ENCODE data around the gene COPZ2. TPM values are rescaled to one million over a fixed set of nuclear protein-coding genes. Genes with fewer than 3 reads are reported as not detected.

The COPZ2 gene
- total RNA-seq, 1 donor = 121 TPM

DNA sequence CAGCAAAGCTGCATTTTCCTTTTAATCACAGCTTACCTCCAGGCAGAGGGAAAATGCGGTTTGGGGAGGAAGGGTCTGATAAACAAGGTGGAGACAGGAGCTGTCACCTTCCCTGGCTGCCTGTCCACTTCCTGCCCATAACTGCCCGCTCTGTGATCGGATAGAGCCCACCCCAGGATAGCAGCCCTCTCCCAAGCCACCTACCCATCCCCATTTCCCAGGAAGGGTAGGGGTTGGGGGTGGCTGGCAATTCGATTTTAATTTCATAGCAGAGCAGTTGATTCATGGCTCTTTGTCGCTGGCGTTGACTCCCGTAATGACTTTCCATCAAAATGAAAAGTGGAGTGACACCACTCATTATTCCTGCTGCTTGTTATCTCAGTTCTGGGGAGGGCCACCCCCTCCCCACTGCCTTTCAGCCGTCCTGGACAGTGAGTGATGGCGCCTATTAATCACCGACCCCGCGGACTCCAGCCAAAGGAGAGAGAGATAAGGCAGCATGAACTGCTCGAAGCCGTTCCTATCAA is 55.4 kb downstream of the COPZ2 start:
- H3K27me3 ChIP-seq (ENCODE audit: insufficient read depth, low read length) = no peaks in the 10 kb centered on the region
- H3K4me3 ChIP-seq (ENCODE audit: insufficient read depth, low read length) = no peak overlapping the region
- no peak for TF ChIP-seq CTCF (IDR thresholded peaks at IDR 0.05; ENCODE audit: extremely low read depth, low read depth, low read length)
- no peaks in the 10 kb centered on the region for H3K4me1 ChIP-seq (ENCODE audit: insufficient read depth, low read length)
- H3K4me2 ChIP-seq (ENCODE audit: insufficient read depth, low read length) = no peak overlapping the region
- DNase-seq (ENCODE audit: insufficient read length, low spot score, missing footprints) = no peak
- no peaks in the 10 kb centered on the region for H4K20me1 ChIP-seq (ENCODE audit: insufficient read depth, low read length)
- no peaks in the 10 kb centered on the region for H3K9me3 ChIP-seq (ENCODE audit: low read depth, low read length)
- no peak overlapping the region for H2AFZ ChIP-seq (ENCODE audit: low read length)
- peaks cover 44% of the 10 kb centered on the region for H3K36me3 ChIP-seq (ENCODE audit: insufficient read depth, low read length)
- no peaks in the 10 kb centered on the region for H3K79me2 ChIP-seq (ENCODE audit: insufficient read depth, low read length)
- H3K27ac ChIP-seq (ENCODE audit: low read depth, low read length) = no peak overlapping the region

DNA sequence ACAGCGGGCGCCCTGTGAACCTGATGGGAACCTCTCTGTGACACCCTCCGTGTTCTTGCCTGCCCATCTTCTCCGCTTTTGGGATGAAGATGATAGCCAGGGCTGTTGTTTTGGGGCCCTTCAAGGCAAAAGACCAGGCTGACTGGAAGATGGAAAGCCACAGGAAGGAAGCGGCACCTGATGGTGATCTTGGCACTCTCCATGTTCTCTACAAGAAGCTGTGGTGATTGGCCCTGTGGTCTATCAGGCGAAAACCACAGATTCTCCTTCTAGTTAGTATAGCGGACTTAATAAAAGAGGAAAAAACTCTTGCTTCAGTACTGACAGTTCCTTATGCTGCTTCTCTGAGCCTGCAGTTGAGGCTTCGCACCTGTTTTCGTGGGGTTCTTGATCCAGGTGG is 56.1 kb downstream of the COPZ2 start:
- TF ChIP-seq CTCF (IDR thresholded peaks at IDR 0.05; ENCODE audit: extremely low read depth, low read depth, low read length) = no peak
- no peak overlapping the region for H3K4me3 ChIP-seq (ENCODE audit: insufficient read depth, low read length)
- no peaks in the 10 kb centered on the region for H4K20me1 ChIP-seq (ENCODE audit: insufficient read depth, low read length)
- no peaks in the 10 kb centered on the region for H3K27me3 ChIP-seq (ENCODE audit: insufficient read depth, low read length)
- no peaks in the 10 kb centered on the region for H3K4me1 ChIP-seq (ENCODE audit: insufficient read depth, low read length)
- H3K9me3 ChIP-seq (ENCODE audit: low read depth, low read length) = no peaks in the 10 kb centered on the region
- H3K4me2 ChIP-seq (ENCODE audit: insufficient read depth, low read length) = no peak overlapping the region
- H3K79me2 ChIP-seq (ENCODE audit: insufficient read depth, low read length) = no peaks in the 10 kb centered on the region
- no peak overlapping the region for H3K27ac ChIP-seq (ENCODE audit: low read depth, low read length)
- DNase-seq (ENCODE audit: insufficient read length, low spot score, missing footprints) = peak; percentile 15
- no peak overlapping the region for H2AFZ ChIP-seq (ENCODE audit: low read length)
- peaks cover 49% of the 10 kb centered on the region for H3K36me3 ChIP-seq (ENCODE audit: insufficient read depth, low read length)

DNA sequence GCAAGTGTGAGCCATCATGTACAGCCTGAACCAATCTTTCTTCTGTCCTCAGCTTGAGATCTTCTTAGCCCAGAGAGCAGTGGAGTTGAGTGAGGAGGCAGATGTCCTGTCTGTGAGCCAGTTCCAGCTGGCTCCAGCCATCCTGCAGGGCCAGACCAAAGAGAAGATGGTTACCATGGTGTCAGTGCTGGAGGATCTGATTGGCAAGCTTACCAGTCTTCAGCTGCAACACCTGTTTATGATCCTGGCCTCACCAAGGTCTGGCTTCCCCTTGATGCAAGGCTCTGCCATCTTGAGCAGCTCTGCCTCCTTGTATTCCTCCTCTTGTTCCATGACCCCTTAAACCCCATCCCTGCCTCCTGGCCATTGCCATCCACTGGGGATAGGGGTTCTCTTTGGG is 57.1 kb downstream of the COPZ2 start:
- H2AFZ ChIP-seq (ENCODE audit: low read length) = no peak overlapping the region
- H3K79me2 ChIP-seq (ENCODE audit: insufficient read depth, low read length) = no peaks in the 10 kb centered on the region
- no peak overlapping the region for H3K27ac ChIP-seq (ENCODE audit: low read depth, low read length)
- no peak overlapping the region for H3K4me2 ChIP-seq (ENCODE audit: insufficient read depth, low read length)
- no peaks in the 10 kb centered on the region for H3K9me3 ChIP-seq (ENCODE audit: low read depth, low read length)
- TF ChIP-seq CTCF (IDR thresholded peaks at IDR 0.05; ENCODE audit: extremely low read depth, low read depth, low read length) = no peak
- H3K27me3 ChIP-seq (ENCODE audit: insufficient read depth, low read length) = no peaks in the 10 kb centered on the region
- H3K36me3 ChIP-seq (ENCODE audit: insufficient read depth, low read length) = peaks cover 58% of the 10 kb centered on the region
- no peaks in the 10 kb centered on the region for H3K4me1 ChIP-seq (ENCODE audit: insufficient read depth, low read length)
- DNase-seq (ENCODE audit: insufficient read length, low spot score, missing footprints) = peak; percentile 14
- H3K4me3 ChIP-seq (ENCODE audit: insufficient read depth, low read length) = no peak overlapping the region
- no peaks in the 10 kb centered on the region for H4K20me1 ChIP-seq (ENCODE audit: insufficient read depth, low read length)

DNA sequence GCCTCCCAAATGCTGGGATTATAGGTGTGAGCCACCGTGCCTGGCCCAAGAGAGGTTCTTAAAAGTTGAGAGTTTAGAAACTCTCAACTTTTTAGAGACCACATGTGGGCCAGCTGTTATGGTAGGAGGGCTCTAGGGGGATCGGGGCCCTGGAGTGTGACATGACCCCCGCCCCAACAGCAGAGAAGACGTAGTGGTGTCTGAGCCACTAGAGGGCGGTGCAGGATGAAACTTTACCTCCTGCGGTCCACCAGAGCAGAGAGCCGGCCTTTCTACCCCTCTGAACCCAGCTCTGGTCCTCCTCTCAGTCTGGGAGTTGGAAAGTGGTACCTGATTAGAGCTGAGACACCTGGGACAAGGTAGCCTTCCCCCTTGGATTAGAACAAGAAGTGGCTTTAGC is 59.3 kb downstream of the COPZ2 start:
- DNase-seq (ENCODE audit: insufficient read length, low spot score, missing footprints) = peak; percentile 96
- H2AFZ ChIP-seq (ENCODE audit: low read length) = no peak overlapping the region
- no peaks in the 10 kb centered on the region for H3K79me2 ChIP-seq (ENCODE audit: insufficient read depth, low read length)
- no peaks in the 10 kb centered on the region for H3K27me3 ChIP-seq (ENCODE audit: insufficient read depth, low read length)
- peaks cover 77% of the 10 kb centered on the region for H3K36me3 ChIP-seq (ENCODE audit: insufficient read depth, low read length)
- TF ChIP-seq CTCF (IDR thresholded peaks at IDR 0.05; ENCODE audit: extremely low read depth, low read depth, low read length) = peak; percentile 76
- no peak overlapping the region for H3K4me3 ChIP-seq (ENCODE audit: insufficient read depth, low read length)
- H3K4me2 ChIP-seq (ENCODE audit: insufficient read depth, low read length) = no peak overlapping the region
- H4K20me1 ChIP-seq (ENCODE audit: insufficient read depth, low read length) = no peaks in the 10 kb centered on the region
- no peaks in the 10 kb centered on the region for H3K4me1 ChIP-seq (ENCODE audit: insufficient read depth, low read length)
- no peaks in the 10 kb centered on the region for H3K9me3 ChIP-seq (ENCODE audit: low read depth, low read length)
- H3K27ac ChIP-seq (ENCODE audit: low read depth, low read length) = no peak overlapping the region

Small RNA genes within 50 kb of the gene (small RNA-seq; reads per million reads assigned to genes)
- gene AC004477.2 = not detected
- 3,912 reads per million, percentile 100 among the genes with 10 or more reads in this experiment for gene MIR152

Other genes starting within 250 kb of the COPZ2 start
- 8.0 and 8.3 TPM in 2 replicates for gene OSBPL7, start 216.0 kb downstream of the COPZ2 start, total RNA-seq
- 32.7 and 35.8 TPM in 2 replicates for gene MRPL10, start 206.3 kb downstream of the COPZ2 start, total RNA-seq
- not detected in 2 replicates for gene LRRC46, start 206.1 kb downstream of the COPZ2 start, total RNA-seq
- 41.0 and 42.7 TPM in 2 replicates for gene SCRN2, start 196.5 kb downstream of the COPZ2 start, total RNA-seq
- gene SP6, start 186.6 kb downstream of the COPZ2 start, total RNA-seq = under 0.01 TPM in 2 replicates
- gene SP2, start 141.6 kb downstream of the COPZ2 start, total RNA-seq = 2.4 and 2.5 TPM in 2 replicates
- gene PNPO, start 96.2 kb downstream of the COPZ2 start, total RNA-seq = 31.5 and 32.4 TPM in 2 replicates
- gene PRR15L, start 79.9 kb downstream of the COPZ2 start, total RNA-seq = not detected in 2 replicates
- 46.6 and 50.3 TPM in 2 replicates for gene CDK5RAP3, start 66.7 kb downstream of the COPZ2 start, total RNA-seq
- gene NFE2L1, start 10.6 kb upstream of the COPZ2 start, total RNA-seq = 144 and 165 TPM in 2 replicates
- 29.5 and 30.0 TPM in 2 replicates for gene CBX1, start 63.7 kb upstream of the COPZ2 start, total RNA-seq
- gene SNX11, start 70.0 kb upstream of the COPZ2 start, total RNA-seq = 13.6 and 20.6 TPM in 2 replicates

All from osteoblast (primary cell).